HEK293 (cell line): ENCODE results near the gene KCNQ4.

Source experiments
- CTCF ChIA-PET: fragments of 350-600 bp; formaldehyde crosslinking; extraction: SDS; loops from one replicate; lab custom pipeline; 2021; ENCODE audit warnings: antibody characterized with exemption; lab: Yijun Ruan, JAX
- POLR2A ChIA-PET: fragments of 300-600 bp; formaldehyde crosslinking; extraction: SDS; loops from one replicate; lab custom pipeline; 2020; ENCODE audit warnings: antibody characterized with exemption, inconsistent platforms; lab: Yijun Ruan, JAX
- H3K27ac ChIP-seq: fragments of 200-500 bp; sonication (Bioruptor generic); 2 replicates; pipeline ENCODE4 v1.5.1; 2014; ENCODE audit warnings: low read depth, low read length, control low read depth, inconsistent platforms; ENCODE audit errors: extremely low read depth
- H3K36me3 ChIP-seq, 2 experiments: fragments of 200-500 bp in 1 of 2; sonication (Bioruptor generic) in 1 of 2; 1 replicate in 1 of 2; 2 replicates in 1 of 2; pipeline ENCODE4 v1.5.1; 2014 to 2017; ENCODE audit warnings: inconsistent platforms in 2 of 2, low read length in 2 of 2; ENCODE audit not compliant: control insufficient read depth in 2 of 2, insufficient read depth in 1 of 2
- H3K4me1 ChIP-seq: fragments of 200-500 bp; sonication (Bioruptor generic); 2 replicates; pipeline ENCODE4 v1.5.1; 2014; ENCODE audit warnings: mild to moderate bottlenecking, low read length, inconsistent platforms; ENCODE audit not compliant: control insufficient read depth, insufficient read depth
- H3K4me3 ChIP-seq: 2 replicates; pipeline ENCODE4 v1.5.1; 2011; ENCODE audit warnings: low read depth, mild to moderate bottlenecking, control low read depth, low read length, moderate library complexity
- H3K9me3 ChIP-seq: fragments of 200-500 bp; sonication (Bioruptor generic); 2 replicates; pipeline ENCODE4 v1.5.1; 2014; ENCODE audit warnings: low read depth, low read length, inconsistent platforms; ENCODE audit not compliant: control insufficient read depth, insufficient read depth
- BCL11B ChIP-seq: fragments of 450-650 bp; formaldehyde crosslinking; IDR thresholded peaks from 2 replicates; pipeline ENCODE4 v1.5.1; 2016; ENCODE audit warnings: low read depth, missing biosample characterization, missing genetic modification characterization
- GLI4 ChIP-seq: fragments of 450-650 bp; formaldehyde crosslinking; IDR thresholded peaks from 2 replicates; pipeline ENCODE4 v1.5.1; 2016; ENCODE audit warnings: missing biosample characterization, missing genetic modification characterization
- GLIS2 ChIP-seq: fragments of 450-650 bp; formaldehyde crosslinking; IDR thresholded peaks from 2 replicates; pipeline ENCODE4 v1.5.1; 2016; ENCODE audit warnings: missing biosample characterization, missing genetic modification characterization
- HOXC10 ChIP-seq: sonication (generic); formaldehyde crosslinking; IDR thresholded peaks from 2 replicates; pipeline ENCODE4 v1.8.1; 2023; ENCODE audit warnings: mild to moderate bottlenecking, missing genetic modification reagents
- PRDM1 ChIP-seq: fragments of 450-650 bp; formaldehyde crosslinking; IDR thresholded peaks from 2 replicates; pipeline ENCODE4; 2016; ENCODE audit warnings: missing biosample characterization, missing genetic modification characterization
- SP3 ChIP-seq: fragments of 450-650 bp; formaldehyde crosslinking; IDR thresholded peaks from 2 replicates; pipeline ENCODE4 v1.5.1; 2016; ENCODE audit warnings: missing biosample characterization, missing genetic modification characterization
- ZBTB10 ChIP-seq: fragments of 450-650 bp; formaldehyde crosslinking; IDR thresholded peaks from 2 replicates; pipeline ENCODE4 v1.5.1; 2016; ENCODE audit warnings: missing biosample characterization, missing genetic modification characterization
- ZBTB26 ChIP-seq: fragments of 450-650 bp; formaldehyde crosslinking; optimal IDR thresholded peaks from 2 replicates; pipeline ENCODE3; 2016; ENCODE audit warnings: missing biosample characterization, mild to moderate bottlenecking, missing genetic modification characterization
- ZBTB48 ChIP-seq: fragments of 450-650 bp; formaldehyde crosslinking; IDR thresholded peaks from 2 replicates; pipeline ENCODE4 v1.5.1; 2016; ENCODE audit warnings: missing biosample characterization, missing genetic modification characterization
- ZFP69B ChIP-seq: fragments of 450-650 bp; formaldehyde crosslinking; IDR thresholded peaks from 2 replicates; pipeline ENCODE4 v1.5.1; 2016; ENCODE audit warnings: missing biosample characterization, missing genetic modification characterization
- ZNF266 ChIP-seq: fragments of 450-650 bp; formaldehyde crosslinking; IDR thresholded peaks from 2 replicates; pipeline ENCODE4 v1.5.1; 2016; ENCODE audit warnings: missing biosample characterization, missing genetic modification characterization, low read depth
- ZNF391 ChIP-seq: fragments of 450-650 bp; formaldehyde crosslinking; IDR thresholded peaks from 2 replicates; pipeline ENCODE4 v1.5.1; 2016; ENCODE audit warnings: low read depth, missing biosample characterization, missing genetic modification characterization, borderline replicate concordance
- ZNF398 ChIP-seq: fragments of 450-650 bp; formaldehyde crosslinking; IDR thresholded peaks from 2 replicates; pipeline ENCODE4 v1.5.1; 2017; ENCODE audit warnings: missing biosample characterization, missing genetic modification characterization
- ZNF416 ChIP-seq: fragments of 450-650 bp; formaldehyde crosslinking; IDR thresholded peaks from 2 replicates; pipeline ENCODE4 v1.5.1; 2016; ENCODE audit warnings: missing biosample characterization, missing genetic modification characterization
- ZNF501 ChIP-seq: fragments of 450-650 bp; formaldehyde crosslinking; IDR thresholded peaks from 2 replicates; pipeline ENCODE4 v1.5.1; 2016; ENCODE audit warnings: missing biosample characterization, missing genetic modification characterization
- ZNF561 ChIP-seq: fragments of 450-650 bp; IDR thresholded peaks from 2 replicates; pipeline ENCODE4 v1.5.1; 2018; ENCODE audit warnings: missing biosample characterization, missing genetic modification characterization, borderline replicate concordance
- ZNF600 ChIP-seq: fragments of 450-650 bp; formaldehyde crosslinking; IDR thresholded peaks from 2 replicates; pipeline ENCODE4 v1.5.1; 2016; ENCODE audit warnings: missing biosample characterization, missing genetic modification characterization
- ZNF623 ChIP-seq: fragments of 450-650 bp; formaldehyde crosslinking; IDR thresholded peaks from 2 replicates; pipeline ENCODE4 v1.5.1; 2016; ENCODE audit warnings: missing biosample characterization, missing genetic modification characterization
- ZNF639 ChIP-seq: fragments of 450-650 bp; formaldehyde crosslinking; IDR thresholded peaks from 2 replicates; pipeline ENCODE4 v1.5.1; 2016; ENCODE audit warnings: missing biosample characterization, missing genetic modification characterization
- ZNF645 ChIP-seq: fragments of 450-650 bp; formaldehyde crosslinking; IDR thresholded peaks from 2 replicates; pipeline ENCODE4; 2016; ENCODE audit warnings: missing biosample characterization, missing genetic modification characterization
- ZNF701 ChIP-seq: fragments of 450-650 bp; formaldehyde crosslinking; IDR thresholded peaks from 2 replicates; pipeline ENCODE4 v1.5.1; 2016; ENCODE audit warnings: missing biosample characterization, missing genetic modification characterization
- ZNF777 ChIP-seq: fragments of 450-650 bp; formaldehyde crosslinking; IDR thresholded peaks from 2 replicates; pipeline ENCODE4 v1.5.1; 2017; ENCODE audit warnings: missing biosample characterization, missing genetic modification characterization, borderline replicate concordance
- ZNF792 ChIP-seq: fragments of 450-650 bp; formaldehyde crosslinking; IDR thresholded peaks from 2 replicates; pipeline ENCODE4 v1.5.1; 2016; ENCODE audit warnings: missing biosample characterization, missing genetic modification characterization
- ZSCAN23 ChIP-seq: fragments of 450-650 bp; formaldehyde crosslinking; IDR thresholded peaks from 2 replicates; pipeline ENCODE4 v1.5.1; 2016; ENCODE audit warnings: missing biosample characterization, missing genetic modification characterization
- ZSCAN30 ChIP-seq: fragments of 450-650 bp; IDR thresholded peaks from 2 replicates; pipeline ENCODE4 v1.5.1; 2018; ENCODE audit warnings: missing biosample characterization, mild to moderate bottlenecking, missing genetic modification characterization, moderate library complexity
- ZSCAN5A ChIP-seq: fragments of 450-650 bp; formaldehyde crosslinking; IDR thresholded peaks from 2 replicates; pipeline ENCODE4 v1.5.1; 2016; ENCODE audit warnings: missing biosample characterization, missing genetic modification characterization

KCNQ4 gene

GRCh38 chr1:40783001-40783905, at the start of gene KCNQ4:
KCNQ4 (plus strand) TSS chr1:40783787; CDS start chr1:40784094, 307 bp downstream.
- no peak within 1 kb of the TSS; the same call in 1 of the 2 replicates for H3K27ac ChIP-seq
- ChIA-PET POLR2A (no interaction called here), CTCF (interaction anchor here (0.5 to 2.1 kb wide), 3 partner anchors 10 to 106 kb away, joined by 3 to 11 read pairs (median 3); no protein-coding TSS in a partner anchor)
- H3K4me3 ChIP-seq, result peak within 1 kb of the TSS; percentile 24
- peaks cover 5% of the 10 kb centered on the region; the same call in 1 of the 2 replicates for H3K4me1 ChIP-seq
- H3K36me3 ChIP-seq, result no peaks in the 10 kb centered on the region
- H3K9me3 ChIP-seq, result no peaks in the 10 kb centered on the region
- TF ChIP-seq BCL11B (tag by site-specific recombination) (peak; percentile 36; the same call in 1 of the 2 replicates), ZNF398 (tag by site-specific recombination) (peak; percentile 25; the same call in 1 of the 2 replicates), ZNF701 (tag by site-specific recombination) (0 out of 2 replicates have a peak, but pooled peaks have one; percentile 37), ZNF623 (tag by site-specific recombination) (no peak), HOXC10 (CRISPR knock-in tag) (no peak), ZFP69B (peak; percentile 58; the same call in 1 of the 2 replicates), GLIS2 (tag by site-specific recombination) (0 out of 2 replicates have a peak, but pooled peaks have one; percentile 40), ZNF561 (tag by site-specific recombination) (peak; percentile 61; the same call in 1 of the 2 replicates), ZNF645 (tag by site-specific recombination) (peak; percentile 59; the same call in 1 of the 2 replicates), ZSCAN5A (tag by site-specific recombination) (peak; percentile 79; the same call in 1 of the 2 replicates), ZBTB26 (tag by site-specific recombination) (peak; percentile 87), PRDM1 (tag by site-specific recombination) (peak; percentile 55), ZNF777 (tag by site-specific recombination) (peak; percentile 42; the same call in 1 of the 2 replicates), ZNF391 (tag by site-specific recombination) (peak; percentile 68; the same call in 1 of the 2 replicates), ZNF792 (tag by site-specific recombination) (peak; percentile 74; the same call in 1 of the 2 replicates), ZBTB48 (tag by site-specific recombination) (peak; percentile 82), ZNF266 (tag by site-specific recombination) (peak; percentile 49; the same call in 1 of the 2 replicates), GLI4 (tag by site-specific recombination) (peak; percentile 22; the same call in 1 of the 2 replicates), ZSCAN23 (tag by site-specific recombination) (no peak), ZNF600 (tag by site-specific recombination) (peak; percentile 66; the same call in 1 of the 2 replicates), ZNF416 (tag by site-specific recombination) (no peak), ZSCAN30 (tag by site-specific recombination) (peak; percentile 54; the same call in 1 of the 2 replicates), SP3 (tag by site-specific recombination) (peak; percentile 52), ZNF501 (tag by site-specific recombination) (0 out of 2 replicates have a peak, but pooled peaks have one; percentile 22), ZNF639 (tag by site-specific recombination) (0 out of 2 replicates have a peak, but pooled peaks have one; percentile 21), ZBTB10 (tag by site-specific recombination) (peak; percentile 52; the same call in 1 of the 2 replicates)
